CD14-positive monocyte (primary cell): ENCODE measurements around the gene HGFAC. TPM values are rescaled to one million over a fixed set of nuclear protein-coding genes. Genes with fewer than 3 reads are reported as not detected.

Source experiments
- DNase-seq, 3 donors: peaks; one replicate each; pipeline ENCODE4 v3.0.0-alpha.2; 2011 to 2022
- H2AFZ ChIP-seq: 2 replicates; pipeline ENCODE4 v1.6.0; 2012; ENCODE audit warnings: mild to moderate bottlenecking, low read depth, low read length, inconsistent platforms; ENCODE audit not compliant: insufficient read depth, poor library complexity, severe bottlenecking
- H3K27ac ChIP-seq, 2 donors: 1 replicate in 1 of 2; 2 replicates in 1 of 2; pipeline ENCODE4 v1.5.1; 2012 to 2013; ENCODE audit warnings: low read length in 2 of 2, control low read depth in 1 of 2, inconsistent platforms in 1 of 2, low read depth in 1 of 2, mild to moderate bottlenecking in 1 of 2
- H3K27me3 ChIP-seq, 2 donors: one replicate each; pipeline versions ENCODE4 v1.6.0 to v1.6.1; 2011 to 2013; ENCODE audit warnings: low read length in 2 of 2; ENCODE audit not compliant: control insufficient read depth in 2 of 2, insufficient read depth in 2 of 2
- H3K36me3 ChIP-seq, 2 donors: replicated peaks in 1 of 2; 1 replicate in 1 of 2; 2 replicates in 1 of 2; pipeline versions ENCODE4 v1.5.1 to v1.6.1; 2012 to 2013; ENCODE audit warnings: low read length in 2 of 2, control low read depth in 1 of 2, inconsistent platforms in 1 of 2, mild to moderate bottlenecking in 1 of 2; ENCODE audit not compliant: insufficient read depth in 2 of 2, control insufficient read depth in 1 of 2
- H3K4me1 ChIP-seq, 2 donors: 1 replicate in 1 of 2; 2 replicates in 1 of 2; pipeline versions ENCODE4 v1.5.1 to v1.6.1; 2012 to 2013; ENCODE audit warnings: low read length in 2 of 2, control low read depth in 1 of 2, inconsistent platforms in 1 of 2, mild to moderate bottlenecking in 1 of 2, moderate library complexity in 1 of 2; ENCODE audit not compliant: insufficient read depth in 2 of 2, control insufficient read depth in 1 of 2
- H3K4me2 ChIP-seq: replicated peaks from 2 replicates; pipeline ENCODE3; 2012; ENCODE audit warnings: low read length, moderate library complexity, mild to moderate bottlenecking; ENCODE audit not compliant: poor library complexity, severe bottlenecking; ENCODE audit errors: extremely low read depth
- H3K4me3 ChIP-seq, 3 experiments: fragments of 200-600 bp in 1 of 3; sonication (generic) in 1 of 3; replicated peaks in 1 of 3; 1 replicate in 2 of 3; 2 replicates in 1 of 3; pipeline ENCODE4 v1.5.1; 2011 to 2013; ENCODE audit warnings: low read length in 3 of 3, mild to moderate bottlenecking in 3 of 3, control low read depth in 2 of 3, low read depth in 2 of 3, inconsistent platforms in 1 of 3, moderate library complexity in 1 of 3
- H3K79me2 ChIP-seq: 2 replicates; pipeline ENCODE4 v1.6.0; 2012; ENCODE audit warnings: mild to moderate bottlenecking, control low read depth, inconsistent platforms, low read length, moderate library complexity; ENCODE audit not compliant: insufficient read depth
- H3K9ac ChIP-seq: 2 replicates; pipeline ENCODE4 v1.6.0; 2017; ENCODE audit warnings: low read length, mild to moderate bottlenecking; ENCODE audit not compliant: insufficient read depth, poor library complexity, severe bottlenecking
- H3K9me3 ChIP-seq, 2 donors: replicated peaks in 1 of 2; 1 replicate in 1 of 2; 2 replicates in 1 of 2; pipeline versions ENCODE4 v1.5.1 to v1.6.1; 2012 to 2013; ENCODE audit warnings: low read length in 2 of 2, control low read depth in 1 of 2; ENCODE audit not compliant: control insufficient read depth in 1 of 2, insufficient read depth in 1 of 2
- H4K20me1 ChIP-seq: 2 replicates; pipeline ENCODE4 v1.6.0; 2012; ENCODE audit warnings: mild to moderate bottlenecking, low read length, control low read depth, moderate library complexity; ENCODE audit not compliant: insufficient read depth
- H3K27ac Mint-ChIP-seq, 7 donors: one replicate each; pipeline ENCODE4 v1.8.0; 2020; ENCODE audit warnings: mild to moderate bottlenecking in 7 of 7, mixed read lengths in 7 of 7, moderate library complexity in 6 of 7, inconsistent platforms in 2 of 7
- H3K27me3 Mint-ChIP-seq, 3 donors: one replicate each; pipeline ENCODE4 v1.8.0; 2021 to 2022; ENCODE audit warnings: low read depth in 3 of 3, mild to moderate bottlenecking in 3 of 3, mixed read lengths in 3 of 3, moderate library complexity in 3 of 3, inconsistent platforms in 1 of 3
- H3K36me3 Mint-ChIP-seq, 2 donors: one replicate each; pipeline ENCODE4 v1.8.0; 2020; ENCODE audit warnings: mixed read lengths in 2 of 2, inconsistent platforms in 1 of 2, mild to moderate bottlenecking in 1 of 2
- H3K4me1 Mint-ChIP-seq: one replicate; pipeline ENCODE4 v1.8.0; 2020; ENCODE audit warnings: mild to moderate bottlenecking, mixed read lengths
- H3K4me3 Mint-ChIP-seq, 2 donors: one replicate each; pipeline ENCODE4 v1.8.0; 2020; ENCODE audit warnings: mild to moderate bottlenecking in 2 of 2, mixed read lengths in 2 of 2, moderate library complexity in 1 of 2
- H3K9me3 Mint-ChIP-seq, 7 donors: one replicate each; pipeline ENCODE4 v1.8.0; 2020 to 2022; ENCODE audit warnings: mixed read lengths in 7 of 7, mild to moderate bottlenecking in 6 of 7, moderate library complexity in 6 of 7, inconsistent platforms in 2 of 7
- WGBS: methylation state at CpG from one replicate; pipeline ENCODE4 v1.1.5; 2013; ENCODE audit warnings: missing lambda C conversion rate; ENCODE audit not compliant: insufficient coverage; 5-methylcytosine and 5-hydroxymethylcytosine counted together
- intact Hi-C, 2 donors: fragments of 100-400 bp; cut with micrococcal nuclease; formaldehyde crosslinking; loops; one replicate each; pipeline versions ENCODE4 v1.15.0 to v1.15.1; 2023
- polyA plus RNA-seq, 3 donors: library from polyadenylated mRNA; depleted of rRNA in 1 of 3; unstranded in 2 of 3; stranded (reverse) in 1 of 3; fragments of 300-500 nt in 2 of 3; fragments of >200 nt in 1 of 3; fragmentation: Illumina TruSeq in 2 of 3; gene quantifications; 1 replicate in 2 of 3; 2 replicates in 1 of 3; pipeline ENCODE4 v1.2.3, GENCODE V29; 2012 to 2021
- TF ChIP-seq, protein P1 (sequence below): fragments of 200-600 bp; IDR thresholded peaks from one replicate; pipeline ENCODE4 v1.8.0; 2022; ENCODE audit warnings: antibody characterized with exemption, mild to moderate bottlenecking

HGFAC gene
- polyA plus RNA-seq, 3 donors = 0.17 TPM; not detected in 2

DNA sequence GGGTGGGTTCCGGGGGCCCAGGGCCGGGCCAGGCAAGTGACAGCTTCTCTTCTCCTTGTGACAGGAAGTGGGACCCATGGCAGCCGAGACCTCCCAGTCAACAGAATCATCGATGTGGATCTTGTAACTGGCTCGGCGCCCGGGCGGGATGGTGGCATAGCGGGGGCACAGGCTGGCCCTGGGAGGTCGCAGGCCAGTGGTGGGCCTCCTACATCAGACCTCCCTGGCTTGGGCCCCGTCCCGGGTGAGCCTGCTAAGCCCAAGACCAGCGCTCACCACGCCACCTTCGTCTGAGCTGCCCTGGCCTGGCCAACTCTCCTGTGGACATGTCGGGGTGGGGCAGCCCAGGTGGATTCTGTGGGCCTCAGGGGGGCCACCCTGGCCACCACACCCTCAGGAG is 2.4 kb upstream of the HGFAC start:
- TF ChIP-seq, protein P1, sequence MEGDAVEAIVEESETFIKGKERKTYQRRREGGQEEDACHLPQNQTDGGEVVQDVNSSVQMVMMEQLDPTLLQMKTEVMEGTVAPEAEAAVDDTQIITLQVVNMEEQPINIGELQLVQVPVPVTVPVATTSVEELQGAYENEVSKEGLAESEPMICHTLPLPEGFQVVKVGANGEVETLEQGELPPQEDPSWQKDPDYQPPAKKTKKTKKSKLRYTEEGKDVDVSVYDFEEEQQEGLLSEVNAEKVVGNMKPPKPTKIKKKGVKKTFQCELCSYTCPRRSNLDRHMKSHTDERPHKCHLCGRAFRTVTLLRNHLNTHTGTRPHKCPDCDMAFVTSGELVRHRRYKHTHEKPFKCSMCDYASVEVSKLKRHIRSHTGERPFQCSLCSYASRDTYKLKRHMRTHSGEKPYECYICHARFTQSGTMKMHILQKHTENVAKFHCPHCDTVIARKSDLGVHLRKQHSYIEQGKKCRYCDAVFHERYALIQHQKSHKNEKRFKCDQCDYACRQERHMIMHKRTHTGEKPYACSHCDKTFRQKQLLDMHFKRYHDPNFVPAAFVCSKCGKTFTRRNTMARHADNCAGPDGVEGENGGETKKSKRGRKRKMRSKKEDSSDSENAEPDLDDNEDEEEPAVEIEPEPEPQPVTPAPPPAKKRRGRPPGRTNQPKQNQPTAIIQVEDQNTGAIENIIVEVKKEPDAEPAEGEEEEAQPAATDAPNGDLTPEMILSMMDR = no peak
- intact Hi-C loops = no loop called here
- no peak overlapping the region for H3K4me3 ChIP-seq
- H4K20me1 ChIP-seq = no peaks in the 10 kb centered on the region
- no peak overlapping the region for H2AFZ ChIP-seq
- Mint-ChIP-seq H3K27me3 (peaks cover 0 to 1% (median 0%) of the 10 kb centered on the region in 3 donors), H3K9me3 (peaks cover 0 to 3% (median 0%) of the 10 kb centered on the region in 7 donors), H3K27ac (no peak overlapping the region), H3K4me3 (no peak overlapping the region), H3K4me1 (peaks cover 12% of the 10 kb centered on the region), H3K36me3 (no peaks in the 10 kb centered on the region)
- H3K27me3 ChIP-seq = no peaks in the 10 kb centered on the region
- 80% methylated on average over 16 of the region's 16 CpGs for WGBS
- H3K27ac ChIP-seq = no peak overlapping the region
- H3K4me1 ChIP-seq = peaks cover 9 to 13% of the 10 kb centered on the region in 2 donors
- H3K79me2 ChIP-seq = no peaks in the 10 kb centered on the region
- H3K36me3 ChIP-seq = no peaks in the 10 kb centered on the region
- H3K9ac ChIP-seq = no peak overlapping the region
- DNase-seq = no peak
- H3K9me3 ChIP-seq = no peaks in the 10 kb centered on the region
- no peak overlapping the region for H3K4me2 ChIP-seq

DNA sequence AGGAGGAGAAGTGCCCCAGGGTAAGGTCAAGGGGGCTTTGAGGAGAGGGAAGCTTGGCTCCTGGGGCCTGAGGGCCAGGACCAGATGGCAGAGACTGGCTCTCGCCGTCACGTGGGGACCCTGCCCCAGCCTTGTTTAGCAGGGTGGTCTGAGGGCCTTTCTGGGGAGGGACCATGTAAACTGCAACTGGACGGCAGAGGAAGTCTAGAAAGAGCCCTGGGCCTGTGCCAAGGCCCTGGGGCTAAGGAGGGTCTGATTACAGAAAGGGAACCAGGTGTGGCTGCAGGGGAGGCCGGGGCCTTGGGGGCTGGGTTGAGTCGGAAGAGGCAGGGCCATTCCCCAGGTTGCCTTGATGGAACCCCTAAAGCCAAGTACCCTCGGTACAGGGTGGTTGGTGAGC is 1.8 kb upstream of the HGFAC start:
- intact Hi-C loops = loop anchor here (5.0 to 10.0 kb wide), 2 partner anchors 245 to 248 kb away; no protein-coding TSS in a partner anchor
- no peaks in the 10 kb centered on the region for H3K36me3 ChIP-seq
- H3K27ac Mint-ChIP-seq = no peak overlapping the region
- no peak overlapping the region for H3K27ac ChIP-seq
- H3K9me3 ChIP-seq = no peaks in the 10 kb centered on the region
- peaks cover 9 to 13% of the 10 kb centered on the region in 2 donors for H3K4me1 ChIP-seq
- TF ChIP-seq, protein P1 = no peak
- H3K4me1 Mint-ChIP-seq = peaks cover 12% of the 10 kb centered on the region
- 67% methylated on average over 7 of the region's 7 CpGs for WGBS
- H3K9ac ChIP-seq = no peak overlapping the region
- H3K4me3 Mint-ChIP-seq = no peak overlapping the region
- no peak overlapping the region for H3K4me2 ChIP-seq
- DNase-seq = no peak
- H3K27me3 Mint-ChIP-seq = peaks cover 0 to 1% (median 0%) of the 10 kb centered on the region in 3 donors
- no peaks in the 10 kb centered on the region for H3K27me3 ChIP-seq
- H3K36me3 Mint-ChIP-seq = no peaks in the 10 kb centered on the region
- H3K9me3 Mint-ChIP-seq = peaks cover 0 to 3% (median 0%) of the 10 kb centered on the region in 7 donors
- H3K4me3 ChIP-seq = no peak overlapping the region
- H4K20me1 ChIP-seq = no peaks in the 10 kb centered on the region
- H2AFZ ChIP-seq = no peak overlapping the region
- H3K79me2 ChIP-seq = no peaks in the 10 kb centered on the region
